ENCODE measurements around the gene TMEM260.

TMEM260 gene

DNA sequence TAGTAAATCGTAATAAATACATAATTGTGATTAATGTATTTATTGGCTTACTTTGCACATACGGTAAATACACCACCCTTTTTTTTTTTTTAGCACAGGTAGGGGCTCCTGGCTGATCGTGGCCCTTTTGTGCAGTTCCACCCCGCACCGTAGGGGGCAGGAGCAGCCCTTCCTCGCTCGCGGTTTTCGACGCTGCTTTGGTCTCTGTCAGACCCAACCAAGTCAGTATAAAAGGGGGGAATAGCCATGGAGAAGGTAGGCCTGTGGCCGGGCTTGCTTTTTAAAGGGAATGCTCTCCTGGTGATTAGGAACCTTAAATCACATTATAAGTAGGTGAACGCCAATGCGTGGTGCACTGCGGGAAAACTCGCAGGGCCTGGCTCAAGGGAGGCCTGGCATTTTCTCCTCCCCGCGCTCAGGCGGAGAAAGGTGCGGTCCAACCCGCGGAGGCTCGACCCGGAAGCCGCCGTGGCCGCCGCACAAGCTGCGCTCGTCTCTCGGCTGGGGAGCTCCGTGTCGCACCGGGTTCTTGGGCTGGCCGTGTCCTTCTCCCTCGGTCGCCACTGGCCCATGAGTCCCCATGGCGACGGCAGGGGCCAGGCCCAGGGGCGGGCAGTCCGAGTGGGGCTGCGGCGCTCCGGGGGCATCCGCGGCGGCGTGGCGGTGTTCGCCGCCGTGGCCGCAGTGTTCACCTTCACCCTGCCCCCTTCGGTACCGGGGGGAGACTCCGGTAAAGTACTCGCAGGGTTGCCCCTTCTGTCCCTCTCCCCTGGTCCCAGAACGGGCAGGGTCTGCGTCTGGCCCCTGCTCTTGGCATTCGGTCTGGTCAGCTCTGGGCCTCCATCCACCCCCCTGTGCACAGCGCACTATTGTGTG is at the start of gene TMEM260:
TSS of gene TMEM260 (plus strand) at position 454 of the 876 bp plus-strand sequence. CDS start at position 571, 117 bp downstream.
- DNase-seq = peak; percentile 92

DNA sequence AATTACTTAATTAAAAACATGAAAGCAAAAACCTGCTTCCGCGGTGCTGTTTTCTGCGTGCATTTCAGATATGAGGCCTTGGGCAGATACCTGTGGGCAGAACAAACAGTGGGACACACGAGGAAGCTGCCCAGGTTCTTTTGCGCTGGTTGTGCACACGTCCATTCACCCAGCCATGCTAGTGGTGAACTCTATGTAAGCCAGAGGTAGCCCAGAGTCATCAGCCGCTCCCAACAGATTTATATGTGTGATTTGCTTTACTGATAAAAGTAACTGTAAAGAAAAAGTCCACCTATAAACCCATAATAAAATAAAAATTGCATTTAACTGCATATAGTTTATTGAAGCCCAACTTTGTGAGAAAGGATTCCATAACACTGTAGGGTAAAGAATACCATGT is 47.1 kb upstream of the TMEM260 start:
- DNase-seq = no peak

DNA sequence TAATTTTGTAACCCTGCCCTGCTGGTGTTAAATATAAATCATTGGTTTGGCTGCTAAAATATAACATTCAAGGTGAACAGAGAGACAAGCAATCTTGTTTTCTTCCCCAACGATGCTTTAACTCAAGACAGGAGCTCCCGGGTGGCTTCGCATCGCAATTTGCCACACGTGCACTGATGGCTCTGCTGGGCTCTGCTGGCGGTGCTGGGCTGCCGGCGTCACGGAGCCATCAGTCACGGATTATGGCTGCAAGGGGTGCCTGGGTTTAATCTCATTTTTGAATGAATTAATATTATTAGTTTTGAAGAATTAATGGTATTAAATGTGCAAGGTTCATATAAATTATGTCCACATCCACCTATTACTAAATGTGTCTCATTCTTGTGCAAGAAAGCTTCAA is 44.9 kb upstream of the TMEM260 start:
- DNase-seq = no peak

DNA sequence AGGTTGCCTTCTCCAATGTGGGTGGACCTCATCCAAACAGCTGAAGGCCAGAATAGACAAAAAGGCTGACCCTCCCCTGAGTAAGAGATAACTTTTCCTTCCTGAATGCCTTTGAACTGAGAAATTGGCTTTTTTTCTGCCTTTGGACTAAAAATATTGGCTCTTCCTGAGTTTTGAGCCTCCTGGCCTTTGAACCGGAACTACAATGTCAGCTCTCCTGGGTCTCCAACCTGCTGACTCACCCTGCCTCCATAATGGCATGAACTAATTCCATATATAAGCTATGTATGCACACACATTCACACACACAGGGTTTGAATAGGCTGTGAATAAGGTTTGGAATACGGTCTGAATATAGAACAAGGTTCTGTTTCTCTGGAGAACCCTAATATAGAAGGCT is 39.7 kb upstream of the TMEM260 start:
- no peak for DNase-seq

DNA sequence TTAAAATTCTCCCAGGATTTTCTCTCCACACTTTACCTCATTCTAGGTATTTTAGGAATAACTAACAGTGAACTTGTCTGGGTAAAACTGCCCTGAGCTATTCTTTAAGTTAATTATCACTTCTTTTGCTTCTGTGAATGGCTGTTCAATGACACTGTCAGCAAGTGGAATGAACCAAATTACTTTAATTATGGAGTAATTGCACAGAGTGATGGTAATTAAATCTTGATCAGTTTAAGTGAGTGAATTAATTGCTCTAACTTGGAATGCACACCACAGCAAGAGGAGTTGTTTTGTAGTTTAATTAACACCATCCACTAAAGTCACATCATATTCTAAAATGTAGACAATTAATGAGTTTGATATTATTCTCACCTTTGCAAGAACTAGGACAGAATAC is 36.2 kb upstream of the TMEM260 start:
- DNase-seq = no peak

DNA sequence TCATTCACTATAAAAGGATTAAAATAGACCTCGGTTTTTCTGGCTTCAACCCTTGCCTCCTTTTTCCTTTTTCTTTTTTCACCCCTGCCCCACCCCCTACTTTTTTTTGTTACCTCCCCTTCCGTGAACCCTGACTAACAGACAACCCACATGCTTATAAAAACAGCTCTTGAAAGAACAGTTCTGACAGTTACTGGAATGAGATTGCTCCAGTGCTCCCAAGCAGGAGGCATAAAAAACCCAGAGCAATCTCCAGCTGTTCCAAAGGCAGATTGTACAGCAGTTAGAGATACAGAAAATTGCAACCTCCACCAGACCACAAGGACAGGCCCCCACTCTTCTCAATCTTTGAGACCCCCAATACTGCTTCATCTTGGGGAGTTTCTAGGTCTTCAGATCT is 29.9 kb upstream of the TMEM260 start:
- DNase-seq = no peak

DNA sequence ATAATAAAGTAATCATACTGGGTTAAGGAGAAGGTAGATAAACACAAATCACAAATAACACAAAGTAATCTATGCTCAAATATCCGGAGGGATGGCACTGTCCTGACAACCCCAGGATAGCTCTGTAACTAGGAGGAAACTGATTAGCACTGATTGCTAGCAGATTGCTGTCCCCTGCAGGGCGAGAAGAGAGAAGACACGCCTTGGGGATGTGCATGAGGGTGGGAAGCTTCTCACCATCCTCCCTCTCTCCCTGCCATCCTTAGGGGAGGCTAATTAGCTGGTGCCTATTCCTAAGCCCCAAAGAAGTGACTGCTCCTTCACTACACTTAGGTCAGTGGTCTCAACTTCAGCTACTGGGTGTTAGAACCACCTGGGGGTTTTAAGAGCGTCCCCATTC is 27.0 kb upstream of the TMEM260 start:
- DNase-seq = no peak

DNA sequence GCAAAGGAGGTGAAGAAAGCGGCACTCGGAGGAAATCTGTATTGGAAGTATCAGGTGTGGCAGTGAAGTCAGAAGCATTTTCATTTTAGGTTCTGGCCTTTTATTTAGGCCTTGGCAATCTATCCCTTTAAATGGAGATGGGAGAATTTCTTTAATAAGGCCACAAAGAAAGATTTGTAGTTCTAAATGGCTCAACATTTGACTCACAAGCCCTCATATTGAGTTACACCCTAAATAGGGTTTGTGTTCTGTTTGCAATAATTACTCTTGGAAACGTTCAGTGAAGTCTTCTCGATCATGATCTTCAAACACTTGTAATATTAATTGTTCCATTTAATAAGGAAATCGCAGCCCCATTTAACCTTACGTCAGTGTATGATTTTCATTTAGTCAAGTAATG is 25.3 kb upstream of the TMEM260 start:
- no peak for DNase-seq

DNA sequence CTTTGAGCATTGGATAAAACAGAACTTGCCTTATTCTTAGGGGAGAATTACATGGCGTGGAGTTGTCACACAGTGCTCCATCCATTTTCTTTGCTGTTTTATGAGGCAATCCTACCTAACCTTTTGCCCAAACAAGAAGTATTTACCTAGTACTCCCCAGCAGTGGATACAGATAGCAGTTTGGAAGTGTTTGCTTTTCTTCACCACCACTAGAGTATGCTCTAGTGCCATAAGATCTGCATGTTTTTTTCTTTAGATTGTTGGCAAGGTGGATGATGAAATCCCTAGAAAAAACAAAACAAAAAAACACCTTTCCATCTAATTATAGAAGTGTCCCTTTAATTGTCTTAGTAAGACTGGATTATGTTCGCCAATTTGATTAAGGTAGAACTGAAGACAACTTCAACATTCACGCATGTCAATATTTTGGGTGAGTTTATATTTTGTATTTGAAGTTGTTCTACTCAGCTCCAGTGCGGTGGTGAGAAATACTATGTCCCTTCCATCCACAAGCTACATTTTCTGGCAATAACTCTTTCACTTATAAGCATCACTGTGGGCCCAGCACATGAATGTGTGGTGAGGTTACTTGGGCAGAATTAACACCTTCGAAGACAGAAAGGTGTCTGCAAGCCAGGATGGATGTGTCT is 23.6 kb upstream of the TMEM260 start:
- peak; percentile 35 for DNase-seq

DNA sequence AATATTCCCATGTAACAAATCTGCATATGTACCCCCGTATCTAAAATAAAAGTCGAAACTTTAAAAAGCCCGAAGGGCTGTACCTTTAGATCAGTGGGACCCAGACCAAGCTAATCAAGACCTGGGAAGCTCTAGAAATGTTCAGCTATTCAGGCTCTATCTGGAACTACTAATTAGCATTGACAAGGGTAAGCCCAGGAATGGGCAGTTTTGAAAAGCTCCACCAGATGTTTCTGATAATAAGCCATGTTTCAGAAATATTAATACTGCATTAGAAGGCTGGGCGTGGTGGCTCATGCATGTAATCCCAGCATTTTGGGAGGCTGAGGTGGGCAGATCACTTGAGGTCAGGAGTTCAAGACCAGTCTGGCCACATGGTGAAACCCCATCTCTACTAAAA is 20.4 kb upstream of the TMEM260 start:
- DNase-seq = no peak

DNA sequence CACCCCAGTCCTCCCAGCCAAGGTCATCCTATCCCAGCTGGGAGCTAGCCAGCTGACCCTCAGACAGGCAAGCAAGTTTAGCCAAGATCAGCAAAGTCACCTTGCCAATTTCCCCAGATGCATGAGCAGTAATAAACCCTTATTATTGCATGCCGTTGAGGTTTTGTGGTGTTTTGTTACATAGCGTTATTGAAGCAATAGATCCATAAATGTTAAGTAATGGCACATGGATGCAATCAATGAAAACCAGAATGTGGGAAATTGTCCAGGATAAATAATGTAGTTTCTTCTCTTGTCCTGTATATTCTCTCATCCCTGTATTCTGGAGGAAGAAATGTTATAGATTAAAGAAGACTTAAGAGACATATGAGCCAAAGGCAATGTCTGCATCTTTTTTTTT is 18.0 kb upstream of the TMEM260 start:
- DNase-seq = no peak

DNA sequence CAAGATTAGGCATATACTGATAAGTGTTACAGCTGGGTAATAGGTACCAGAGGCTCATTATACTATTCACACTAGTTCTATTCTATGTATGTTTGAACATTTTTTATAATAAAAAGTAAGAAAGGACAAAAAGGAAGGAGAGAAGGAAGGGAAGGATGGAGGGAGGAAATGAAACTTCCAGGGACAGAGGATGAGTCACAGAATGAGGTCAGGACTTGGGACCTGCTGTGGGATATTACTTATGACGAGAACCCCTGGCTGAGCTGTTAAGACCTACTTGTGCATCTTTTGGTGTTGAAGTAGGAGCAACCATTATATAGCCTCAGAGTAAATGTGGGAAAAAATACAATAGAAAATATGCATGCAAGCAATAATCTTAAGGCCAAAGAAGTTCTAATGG is 16.7 kb upstream of the TMEM260 start:
- DNase-seq = no peak

DNA sequence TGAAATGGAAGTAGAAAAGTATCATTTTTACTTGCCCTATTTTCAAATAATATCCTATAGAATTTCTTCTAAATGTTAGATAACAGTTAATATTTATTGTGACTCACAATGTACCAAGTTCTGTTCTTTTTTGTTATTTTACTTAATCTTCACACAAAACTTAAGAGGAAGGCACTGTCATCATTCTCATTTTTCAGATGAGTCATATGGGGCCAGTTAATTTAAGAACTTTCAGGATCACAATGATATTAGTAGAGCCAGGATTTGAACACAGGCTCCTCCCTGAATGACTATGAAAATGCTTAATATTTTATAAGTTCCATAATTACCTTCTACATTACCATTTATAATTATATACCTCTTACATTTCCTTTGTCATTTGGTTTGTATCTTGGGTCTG is 10.4 kb upstream of the TMEM260 start:
- no peak for DNase-seq

DNA sequence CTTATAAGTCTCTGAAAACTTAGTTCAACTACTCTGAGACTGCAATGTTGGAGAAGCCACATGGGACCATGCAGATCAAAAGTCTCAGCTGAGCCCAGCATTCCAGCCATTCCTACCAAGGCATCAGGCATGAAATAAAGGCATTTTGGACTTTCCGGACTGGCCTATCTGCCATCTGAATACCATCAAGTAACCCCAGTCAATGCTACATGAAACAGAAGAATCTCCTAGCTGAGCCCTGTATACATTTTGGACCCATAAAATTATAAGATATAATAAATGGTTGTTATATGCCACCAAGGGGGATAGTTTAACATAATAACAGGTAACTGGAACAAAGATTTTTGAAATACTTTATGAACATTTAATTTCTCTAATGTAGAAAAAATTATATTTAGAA is 9.3 kb upstream of the TMEM260 start:
- DNase-seq = no peak

DNA sequence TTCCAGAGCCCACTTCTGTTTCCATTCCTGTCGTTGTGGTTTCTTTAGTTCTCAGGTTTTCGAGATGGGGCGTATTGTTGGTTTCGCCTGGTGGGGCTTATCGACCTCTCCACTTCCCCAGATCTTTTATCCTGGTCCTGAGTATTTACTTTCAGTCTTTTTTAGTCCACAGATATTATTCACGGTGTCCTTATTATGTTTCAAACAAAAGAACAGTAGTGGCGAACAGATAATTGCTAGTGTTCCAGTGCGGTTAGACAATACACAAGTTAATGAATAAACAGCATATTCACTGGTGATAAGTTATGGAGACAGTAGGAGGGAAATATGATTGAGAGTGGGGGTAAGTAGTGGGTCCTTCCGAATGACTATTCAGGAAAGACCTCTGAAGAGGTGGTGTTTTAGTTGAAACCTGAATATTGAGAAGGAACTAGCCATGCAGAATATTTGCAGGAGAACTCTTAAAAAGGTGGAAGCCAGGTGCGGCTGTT is 668 bp downstream of the TMEM260 start:
- DNase-seq = peak; percentile 49

DNA sequence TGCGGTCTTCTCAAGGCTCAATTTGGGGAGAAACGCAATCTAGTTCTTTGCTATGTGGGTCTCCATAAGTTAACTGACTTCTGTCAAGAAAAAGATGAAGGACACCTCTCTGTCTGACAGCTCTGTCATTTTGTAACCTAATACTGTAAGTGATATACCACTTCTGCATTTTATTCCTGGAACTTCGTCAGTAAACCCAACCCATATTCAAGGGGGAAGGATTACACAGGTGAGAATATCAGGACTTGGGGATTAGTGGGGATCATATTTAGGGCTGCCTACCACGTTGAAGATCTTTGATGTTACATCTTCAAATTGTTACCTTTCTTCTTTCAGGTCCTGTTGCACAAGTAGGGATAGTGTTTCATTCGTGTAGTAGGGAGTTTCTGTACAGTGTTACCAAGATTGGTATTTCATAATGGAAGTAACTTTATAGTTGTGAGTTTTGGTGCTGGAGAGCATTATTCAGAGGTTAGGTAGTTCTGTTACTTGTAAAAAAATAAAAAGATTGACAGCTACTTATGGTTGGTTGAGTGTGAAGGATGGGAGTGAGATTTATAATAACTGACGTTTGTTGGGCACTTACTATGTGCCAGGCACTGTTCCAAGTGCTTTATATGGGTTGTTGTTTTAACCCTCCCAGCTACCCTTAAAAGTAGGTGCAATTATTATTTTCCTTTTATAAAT is 1.6 kb downstream of the TMEM260 start:
- no peak for DNase-seq

DNA sequence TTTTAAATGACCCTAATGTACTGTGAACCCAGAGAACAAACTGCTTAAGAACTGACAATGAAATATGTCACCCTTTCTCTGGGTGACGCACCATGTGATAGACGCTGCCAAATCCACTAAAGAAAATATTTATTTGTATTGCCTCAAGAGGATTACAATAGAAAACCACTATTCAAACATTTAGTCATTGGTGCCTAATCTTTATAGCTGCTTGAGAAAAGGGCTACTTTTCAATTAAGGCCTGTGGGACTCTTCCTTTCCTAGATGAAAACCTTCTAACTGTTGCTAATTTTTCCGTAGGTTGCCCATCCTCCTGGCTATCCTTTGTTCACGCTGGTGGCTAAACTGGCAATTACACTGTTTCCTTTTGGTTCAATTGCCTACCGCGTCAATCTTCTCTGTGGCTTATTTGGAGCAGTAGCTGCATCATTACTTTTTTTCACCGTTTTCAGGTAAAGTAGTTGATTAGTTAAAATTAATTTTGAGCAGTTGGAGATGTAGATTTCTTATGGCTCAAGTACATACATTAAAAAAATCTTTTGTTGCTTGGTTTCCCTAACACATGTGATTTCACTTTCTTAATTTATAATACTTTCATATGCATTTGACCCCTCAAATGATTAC is 6.0 kb downstream of the TMEM260 start:
- no peak for DNase-seq

DNA sequence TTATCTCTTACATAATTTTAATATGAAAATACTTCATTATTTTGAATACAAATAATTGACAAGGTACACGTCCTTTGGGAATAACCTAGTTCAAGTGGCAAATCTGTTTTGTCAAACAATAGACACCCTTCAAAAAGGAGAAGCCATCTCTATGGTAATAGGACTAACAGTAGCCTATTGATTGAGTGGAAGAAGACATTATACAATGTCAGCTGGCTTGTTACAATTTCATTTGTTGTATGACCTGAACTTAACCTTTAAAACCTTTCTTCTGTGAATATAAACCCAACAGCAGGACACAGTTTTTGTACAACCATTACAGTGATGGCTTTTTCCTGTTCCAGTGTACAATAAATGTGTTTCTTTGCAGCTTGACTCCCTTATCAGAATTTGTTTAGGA is 8.1 kb downstream of the TMEM260 start:
- no peak for DNase-seq

DNA sequence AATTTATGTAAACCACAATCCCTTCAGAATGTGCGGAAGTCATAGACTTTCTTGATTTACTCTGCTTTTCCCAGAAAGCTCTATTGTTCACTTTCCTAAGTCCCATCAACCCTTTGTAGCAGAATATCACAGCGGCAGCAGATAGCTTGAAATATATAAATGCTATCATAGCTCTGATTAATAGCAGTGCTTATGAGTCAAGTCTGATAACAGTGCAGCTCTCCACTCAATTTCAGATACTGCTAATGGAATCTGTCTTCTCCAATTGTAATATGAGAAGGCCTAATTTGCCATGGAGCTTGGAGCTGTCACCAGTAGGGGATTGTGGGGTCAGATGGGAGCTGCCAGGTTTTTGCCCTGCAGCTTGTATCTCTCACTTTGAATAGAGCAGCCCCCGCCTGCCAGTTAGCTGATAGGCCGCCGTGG is 10.9 kb downstream of the TMEM260 start:
- no peak for DNase-seq

DNA sequence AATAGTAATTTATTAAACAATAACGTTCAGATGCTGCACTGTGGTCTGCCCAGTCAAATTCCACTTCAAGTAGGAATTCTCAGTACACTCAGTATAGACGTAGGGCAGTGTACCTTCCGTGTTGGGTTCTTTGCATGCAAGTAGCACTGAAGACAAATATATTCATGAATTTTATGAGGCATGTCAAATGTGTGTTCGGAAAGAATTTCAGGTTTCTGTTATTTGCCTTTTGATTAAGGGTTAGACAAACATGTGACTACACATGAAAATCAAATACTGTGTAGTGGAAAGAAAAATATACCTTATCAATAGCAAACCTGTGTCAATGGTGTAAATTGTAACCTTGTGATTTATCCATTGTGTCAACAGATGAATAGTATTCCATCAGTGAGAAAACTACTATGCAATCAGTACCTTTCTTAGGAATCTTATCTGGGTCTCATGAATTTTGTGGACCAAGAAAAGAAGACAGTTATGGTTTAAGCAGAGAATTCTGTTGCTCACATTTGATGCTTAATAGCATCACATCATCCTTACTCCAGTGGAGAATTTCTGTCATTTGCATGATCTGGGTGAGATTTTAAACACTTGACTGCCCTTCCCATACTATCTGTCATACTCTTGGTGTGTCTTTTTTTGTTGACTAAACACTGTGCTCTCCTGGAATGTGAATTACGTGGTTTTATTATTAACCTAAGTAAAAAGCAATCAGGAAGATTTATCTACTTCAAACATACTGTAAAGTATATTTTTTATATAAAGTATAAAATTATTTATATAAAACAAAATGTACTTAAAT is 13.3 kb downstream of the TMEM260 start:
- DNase-seq = no peak

DNA sequence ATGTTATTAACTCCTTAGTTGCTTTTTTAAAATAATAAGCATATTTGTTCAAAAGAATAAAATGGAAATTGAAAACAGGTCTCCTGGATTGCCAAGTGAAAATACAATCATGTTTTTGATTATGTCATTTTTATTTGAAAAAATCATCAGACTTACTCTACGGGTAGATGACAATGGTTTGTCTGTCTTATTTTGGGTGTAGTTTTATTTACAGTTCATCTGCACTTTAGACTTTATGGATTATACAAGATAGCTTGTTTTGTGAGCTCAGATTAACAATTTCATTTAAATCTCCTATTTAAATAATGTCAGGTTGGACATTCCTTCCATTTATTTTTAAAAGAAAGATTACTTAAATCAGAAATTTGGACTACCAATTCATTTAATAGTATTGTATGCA is 14.8 kb downstream of the TMEM260 start:
- no peak for DNase-seq

DNA sequence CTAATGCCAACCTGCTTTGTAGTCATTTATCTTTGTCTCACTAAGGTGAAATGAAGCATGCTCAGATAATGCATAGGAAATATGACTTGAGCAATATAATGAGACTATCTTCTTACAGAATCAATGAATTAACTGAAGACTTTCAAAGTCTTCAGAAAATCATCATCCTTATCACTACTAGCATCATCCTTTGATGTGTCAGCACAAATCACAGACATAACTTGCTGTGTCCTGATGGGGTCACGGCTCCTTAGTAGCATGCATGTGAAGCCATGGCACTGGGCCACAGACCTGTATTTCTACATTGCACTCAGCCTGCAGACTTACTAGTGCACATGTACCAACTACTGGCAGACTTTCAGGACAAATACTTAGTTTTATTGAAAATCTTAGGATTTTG is 18.9 kb downstream of the TMEM260 start:
- no peak for DNase-seq
